ENCODE measurements around the gene COL23A1. TPM values are rescaled to one million over a fixed set of nuclear protein-coding genes. Genes with fewer than 3 reads are reported as not detected.

The COL23A1 gene
- total and polyA plus RNA-seq, 2 donors (not counting 1 experiment from before 2014, with no cell fraction given): 0.20 TPM; not detected in 1

GRCh38 chr5:178576591-178577351 is 13.4 kb downstream of the COL23A1 start:
- H3K4me1 ChIP-seq (ENCODE audit: control insufficient read depth in 2 of 2, insufficient read depth in 2 of 2, low read length in 2 of 2): no peaks in the 10 kb centered on the region
- no peak overlapping the region for H3K4me2 ChIP-seq (replicated peaks; ENCODE audit: low read depth, low read length, poor library complexity, severe bottlenecking)
- Mint-ChIP-seq H3K4me3 (no peak overlapping the region), H3K4me1 (no peaks in the 10 kb centered on the region), H3K9me3 (ENCODE audit: insufficient read depth) (peaks cover 5% of the 10 kb centered on the region), H3K27me3 (peaks cover 43% of the 10 kb centered on the region), H3K27ac (no peak overlapping the region)
- POLR2A ChIA-PET: no interaction called here
- H3K79me2 ChIP-seq (ENCODE audit: control insufficient read depth, insufficient read depth, low read length): no peaks in the 10 kb centered on the region
- no peaks in the 10 kb centered on the region for H4K20me1 ChIP-seq (ENCODE audit: control insufficient read depth, insufficient read depth, low read length, poor library complexity, severe bottlenecking)
- ATAC-seq (ENCODE audit: low read depth): no peak
- H3K36me3 ChIP-seq (replicated peaks in 1 of 2; ENCODE audit: control extremely low read depth in 1 of 2, control insufficient read depth in 1 of 2, extremely low read depth in 1 of 2, insufficient read depth in 2 of 2, low read length in 1 of 2): no peaks in the 10 kb centered on the region
- no peak overlapping the region for H3K27ac ChIP-seq (ENCODE audit: low read length in 2 of 2)
- no peak for DNase-seq
- peaks cover 0 to 14% (median 0%) of the 10 kb centered on the region in 3 donors for H3K9me3 ChIP-seq (ENCODE audit: control extremely low read depth in 1 of 3, control insufficient read depth in 2 of 3, insufficient read depth in 1 of 3, low read length in 2 of 3)
- TF ChIP-seq CTCF (IDR thresholded peaks at IDR 0.05): no peak
- TF ChIP-seq EZH2 (IDR thresholded peaks at IDR 0.05; ENCODE audit: borderline replicate concordance, insufficient read depth, low read depth, low read length, poor library complexity, severe bottlenecking): no peak
- H3K4me3 ChIP-seq (ENCODE audit: control extremely low read depth in 1 of 5, extremely low read depth in 1 of 5, insufficient read depth in 1 of 5, low read depth in 2 of 5, low read length in 4 of 5): no peak overlapping the region
- WGBS (ENCODE audit: insufficient coverage): 10% methylated on average over 92 of the region's 92 CpGs
- peaks cover 0 to 11% (median 4%) of the 10 kb centered on the region in 4 experiments for H3K27me3 ChIP-seq (replicated peaks in 1 of 4; ENCODE audit: control extremely low read depth in 1 of 4, control insufficient read depth in 3 of 4, insufficient read depth in 4 of 4, low read length in 3 of 4)
- no peak overlapping the region for H3K9ac ChIP-seq (ENCODE audit: low read length)
- intact Hi-C loops (cut with micrococcal nuclease): no loop called here
- CTCF ChIA-PET: no interaction called here
- H2AFZ ChIP-seq (ENCODE audit: insufficient read depth, low read depth, low read length, poor library complexity, severe bottlenecking): no peak overlapping the region

DNA sequence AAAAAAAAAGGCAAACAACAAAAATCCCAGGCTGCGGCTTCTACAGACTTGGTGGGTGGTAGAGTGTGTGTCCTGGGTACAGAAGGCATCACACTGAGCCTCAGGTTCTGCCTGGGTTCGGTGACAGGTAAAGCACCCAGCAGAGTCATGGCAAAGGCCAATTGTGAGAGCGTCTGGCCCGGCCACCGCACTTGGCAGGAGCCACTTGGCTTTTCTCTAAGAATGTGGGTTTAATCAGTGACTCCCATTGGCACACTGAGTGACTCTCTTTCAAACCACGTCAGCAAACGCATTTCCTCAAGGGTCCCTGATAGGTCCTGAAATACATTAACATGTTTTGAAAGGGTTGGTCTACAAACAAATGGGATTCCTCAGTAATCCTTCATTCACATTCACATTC is 17.0 kb downstream of the COL23A1 start:
- H3K27me3 Mint-ChIP-seq: peaks cover 41% of the 10 kb centered on the region
- H3K4me3 ChIP-seq (ENCODE audit: control extremely low read depth in 1 of 5, extremely low read depth in 1 of 5, insufficient read depth in 1 of 5, low read depth in 2 of 5, low read length in 4 of 5): no peak overlapping the region

More for the DNA sequence above, 17.0 kb downstream of the COL23A1 start:
- H3K9ac ChIP-seq (ENCODE audit: low read length): no peak overlapping the region
- no peaks in the 10 kb centered on the region for H4K20me1 ChIP-seq (ENCODE audit: control insufficient read depth, insufficient read depth, low read length, poor library complexity, severe bottlenecking)
- no peak overlapping the region for H3K4me3 Mint-ChIP-seq
- H2AFZ ChIP-seq (ENCODE audit: insufficient read depth, low read depth, low read length, poor library complexity, severe bottlenecking): no peak overlapping the region
- DNase-seq (no peak), ATAC-seq (ENCODE audit: low read depth) (no peak)
- H3K9me3 Mint-ChIP-seq (ENCODE audit: insufficient read depth): peaks cover 5% of the 10 kb centered on the region
- H3K36me3 ChIP-seq (replicated peaks in 1 of 2; ENCODE audit: control extremely low read depth in 1 of 2, control insufficient read depth in 1 of 2, extremely low read depth in 1 of 2, insufficient read depth in 2 of 2, low read length in 1 of 2): no peaks in the 10 kb centered on the region
- no peak overlapping the region for H3K4me2 ChIP-seq (replicated peaks; ENCODE audit: low read depth, low read length, poor library complexity, severe bottlenecking)
- H3K4me1 Mint-ChIP-seq: no peaks in the 10 kb centered on the region
- H3K79me2 ChIP-seq (ENCODE audit: control insufficient read depth, insufficient read depth, low read length): no peaks in the 10 kb centered on the region
- intact Hi-C loops (cut with micrococcal nuclease): no loop called here
- no peaks in the 10 kb centered on the region for H3K4me1 ChIP-seq (ENCODE audit: control insufficient read depth in 2 of 2, insufficient read depth in 2 of 2, low read length in 2 of 2)
- peaks cover 0 to 9% (median 4%) of the 10 kb centered on the region in 4 experiments for H3K27me3 ChIP-seq (replicated peaks in 1 of 4; ENCODE audit: control extremely low read depth in 1 of 4, control insufficient read depth in 3 of 4, insufficient read depth in 4 of 4, low read length in 3 of 4)
- CTCF ChIA-PET: no interaction called here
- POLR2A ChIA-PET: no interaction called here
- TF ChIP-seq CTCF (IDR thresholded peaks at IDR 0.05) (no peak), EZH2 (IDR thresholded peaks at IDR 0.05; ENCODE audit: borderline replicate concordance, insufficient read depth, low read depth, low read length, poor library complexity, severe bottlenecking) (no peak)
- peaks cover 0 to 19% (median 0%) of the 10 kb centered on the region in 3 donors for H3K9me3 ChIP-seq (ENCODE audit: control extremely low read depth in 1 of 3, control insufficient read depth in 2 of 3, insufficient read depth in 1 of 3, low read length in 2 of 3)
- H3K27ac ChIP-seq (ENCODE audit: low read length in 2 of 2): no peak overlapping the region
- 93% methylated on average over 4 of the region's 7 CpGs for WGBS (ENCODE audit: insufficient coverage)
- H3K27ac Mint-ChIP-seq: no peak overlapping the region

Data from B cell (primary cell).